HepG2 (cell line): ENCODE results near the gene ENAH.

Source experiments
- SOX5 ChIP-seq: IDR thresholded peaks from 2 replicates; pipeline ENCODE4 v1.6.1; 2016; ENCODE audit warnings: borderline replicate concordance
- TF ChIP-seq, protein P1 (sequence below): sonication (generic); formaldehyde crosslinking; IDR thresholded peaks from 2 replicates; pipeline ENCODE4 v1.5.0; 2020; ENCODE audit warnings: mild to moderate bottlenecking, missing genetic modification reagents, moderate library complexity
- TF ChIP-seq, protein P2 (sequence below): sonication (generic); formaldehyde crosslinking; IDR thresholded peaks from 2 replicates; pipeline ENCODE4 v1.4.0; 2020; ENCODE audit warnings: missing genetic modification reagents

DNA sequence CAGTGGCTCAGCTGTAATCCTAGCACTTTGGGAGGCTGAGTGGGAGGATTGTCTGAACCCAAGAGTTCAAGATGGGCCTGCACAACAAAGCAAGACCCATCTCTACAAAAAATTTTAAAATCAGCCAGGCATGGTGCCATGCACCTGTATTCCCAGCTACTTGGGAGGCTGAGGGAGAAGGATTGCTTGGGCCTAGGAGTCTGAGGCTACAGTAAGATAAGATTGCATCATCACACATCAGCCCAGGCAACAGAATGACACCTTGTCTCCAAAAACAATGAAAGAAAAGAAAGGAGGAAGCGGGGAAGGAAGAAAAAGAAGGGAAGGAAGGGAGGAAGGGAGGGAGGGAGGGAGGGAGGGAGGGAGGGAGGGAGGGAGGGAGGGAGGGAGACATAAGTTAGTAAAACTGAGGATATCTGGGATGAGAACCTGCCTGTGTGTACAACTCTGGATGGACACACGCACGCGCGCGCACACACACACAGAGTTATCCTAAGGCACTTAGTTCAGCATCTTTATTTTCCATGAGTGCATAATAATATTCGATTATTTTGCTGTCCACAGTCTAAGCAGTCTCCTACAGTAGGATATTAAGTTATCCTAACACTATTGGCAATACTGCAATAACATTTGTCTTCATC lies 132.2 kb downstream of the ENAH start:
- no peak for TF ChIP-seq SOX5 (CRISPR knock-in tag)
- TF ChIP-seq, protein P1, sequence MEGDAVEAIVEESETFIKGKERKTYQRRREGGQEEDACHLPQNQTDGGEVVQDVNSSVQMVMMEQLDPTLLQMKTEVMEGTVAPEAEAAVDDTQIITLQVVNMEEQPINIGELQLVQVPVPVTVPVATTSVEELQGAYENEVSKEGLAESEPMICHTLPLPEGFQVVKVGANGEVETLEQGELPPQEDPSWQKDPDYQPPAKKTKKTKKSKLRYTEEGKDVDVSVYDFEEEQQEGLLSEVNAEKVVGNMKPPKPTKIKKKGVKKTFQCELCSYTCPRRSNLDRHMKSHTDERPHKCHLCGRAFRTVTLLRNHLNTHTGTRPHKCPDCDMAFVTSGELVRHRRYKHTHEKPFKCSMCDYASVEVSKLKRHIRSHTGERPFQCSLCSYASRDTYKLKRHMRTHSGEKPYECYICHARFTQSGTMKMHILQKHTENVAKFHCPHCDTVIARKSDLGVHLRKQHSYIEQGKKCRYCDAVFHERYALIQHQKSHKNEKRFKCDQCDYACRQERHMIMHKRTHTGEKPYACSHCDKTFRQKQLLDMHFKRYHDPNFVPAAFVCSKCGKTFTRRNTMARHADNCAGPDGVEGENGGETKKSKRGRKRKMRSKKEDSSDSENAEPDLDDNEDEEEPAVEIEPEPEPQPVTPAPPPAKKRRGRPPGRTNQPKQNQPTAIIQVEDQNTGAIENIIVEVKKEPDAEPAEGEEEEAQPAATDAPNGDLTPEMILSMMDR, result no peak
- TF ChIP-seq, protein P2, sequence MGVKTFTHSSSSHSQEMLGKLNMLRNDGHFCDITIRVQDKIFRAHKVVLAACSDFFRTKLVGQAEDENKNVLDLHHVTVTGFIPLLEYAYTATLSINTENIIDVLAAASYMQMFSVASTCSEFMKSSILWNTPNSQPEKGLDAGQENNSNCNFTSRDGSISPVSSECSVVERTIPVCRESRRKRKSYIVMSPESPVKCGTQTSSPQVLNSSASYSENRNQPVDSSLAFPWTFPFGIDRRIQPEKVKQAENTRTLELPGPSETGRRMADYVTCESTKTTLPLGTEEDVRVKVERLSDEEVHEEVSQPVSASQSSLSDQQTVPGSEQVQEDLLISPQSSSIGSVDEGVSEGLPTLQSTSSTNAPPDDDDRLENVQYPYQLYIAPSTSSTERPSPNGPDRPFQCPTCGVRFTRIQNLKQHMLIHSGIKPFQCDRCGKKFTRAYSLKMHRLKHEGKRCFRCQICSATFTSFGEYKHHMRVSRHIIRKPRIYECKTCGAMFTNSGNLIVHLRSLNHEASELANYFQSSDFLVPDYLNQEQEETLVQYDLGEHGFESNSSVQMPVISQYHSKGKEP, result no peak
